Fibroblast of peridontal ligament (primary cell): ENCODE measurements around the gene ZNF324B.
"Not testable (repeated sequence)": the region's sequence is repeated elsewhere in the genome, so short reads cannot be mapped to it uniquely, and the experiment has no call there.

ENCODE experiments used
- DNase-seq: peaks from one replicate; pipeline ENCODE4 v3.0.0-alpha.2; 2010; ENCODE audit errors: extremely low read depth

Gene ZNF324B

DNA sequence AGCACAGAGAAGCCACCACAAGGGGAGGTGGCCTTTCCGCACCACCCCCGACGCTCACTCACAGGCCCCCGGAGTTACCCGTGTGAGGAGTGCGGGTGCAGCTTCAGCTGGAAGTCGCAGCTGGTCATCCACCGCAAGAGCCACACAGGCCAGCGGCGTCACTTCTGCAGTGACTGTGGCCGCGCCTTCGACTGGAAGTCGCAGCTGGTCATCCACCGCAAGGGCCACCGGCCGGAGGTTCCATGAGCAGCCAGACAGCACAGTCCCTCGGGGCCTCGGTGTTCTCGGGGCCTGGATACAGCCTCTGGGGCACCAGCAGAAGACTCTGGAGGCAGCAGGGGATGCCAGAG is 29.0 kb downstream of the ZNF324B start:
- DNase-seq: no peak

DNA sequence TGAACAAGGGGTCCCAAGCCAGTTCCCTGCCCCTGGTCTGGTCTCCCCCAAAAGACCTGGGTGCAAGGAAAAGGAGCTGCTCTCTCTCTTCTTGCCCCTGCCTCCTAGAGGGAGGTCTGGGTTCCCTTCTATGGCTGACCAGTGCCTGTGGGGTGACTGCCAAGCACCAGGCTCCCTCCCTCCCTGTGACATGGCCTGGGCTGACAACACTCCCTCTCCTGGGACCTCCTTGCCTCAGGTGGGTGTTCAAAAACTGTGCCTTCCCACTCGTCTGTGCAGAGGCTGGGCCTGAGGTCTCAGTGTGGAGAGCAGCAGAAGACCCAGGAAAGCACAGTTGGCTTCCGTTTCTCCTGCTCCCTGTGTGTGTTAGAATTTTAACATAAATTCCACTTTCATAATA is 29.4 kb downstream of the ZNF324B start:
- DNase-seq: no peak

DNA sequence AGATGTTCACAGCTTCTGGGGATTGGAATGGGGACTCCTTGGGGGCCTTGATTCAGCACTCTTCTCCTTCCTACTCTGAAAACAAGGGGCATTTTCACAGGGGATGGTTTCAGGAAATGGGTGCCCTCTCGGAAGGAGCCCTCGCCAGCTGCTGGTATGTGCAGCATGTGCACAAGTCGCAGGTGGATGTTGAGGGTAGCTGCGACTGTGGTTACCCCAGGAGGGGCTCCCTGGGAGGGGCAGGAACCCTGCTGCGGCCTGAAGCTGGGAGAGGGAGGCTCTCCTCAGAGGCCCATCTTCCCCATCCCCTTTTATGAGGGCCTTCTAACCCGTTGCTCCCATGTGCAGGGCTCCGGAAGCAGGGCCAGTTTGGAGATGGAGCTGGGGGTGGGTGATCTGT is 30.9 kb downstream of the ZNF324B start:
- no peak for DNase-seq

DNA sequence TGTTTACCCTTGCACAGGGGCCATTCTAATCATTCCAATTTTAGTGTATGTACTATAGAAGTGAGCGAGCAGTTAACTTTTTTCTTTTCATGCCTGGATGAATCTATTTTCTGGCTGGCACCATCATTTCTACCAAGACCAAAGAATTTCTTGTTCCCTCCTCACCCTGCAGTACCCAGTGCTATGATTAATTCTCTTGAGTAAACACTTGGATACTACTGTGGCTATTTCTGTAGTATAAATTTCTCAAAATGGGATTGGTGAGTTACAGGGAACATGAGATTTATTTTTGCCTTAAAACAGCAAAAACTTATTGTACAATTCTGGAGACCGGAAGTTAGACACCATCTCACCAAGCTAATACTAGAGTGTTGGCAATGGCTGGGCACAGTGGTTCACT is 32.4 kb downstream of the ZNF324B start:
- DNase-seq: no peak

DNA sequence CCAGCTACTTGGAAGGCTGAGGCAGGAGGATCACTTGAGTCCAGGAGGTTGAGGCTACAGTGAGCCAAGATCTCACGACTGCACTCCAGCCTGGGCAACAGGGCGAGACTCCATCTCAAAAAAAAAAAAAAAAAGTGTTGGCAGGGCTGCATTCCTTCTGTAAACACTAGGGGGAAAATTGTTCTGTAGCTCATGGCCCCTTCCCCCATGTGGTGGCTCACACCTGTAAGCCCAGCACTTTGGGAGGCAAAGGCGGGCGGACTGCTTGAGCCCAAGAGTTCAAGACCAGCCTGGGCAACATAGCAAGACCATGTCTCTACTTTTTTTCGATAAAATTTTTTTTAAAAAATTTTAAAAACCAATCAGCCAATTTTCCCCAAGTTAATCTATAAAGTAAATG is 32.9 kb downstream of the ZNF324B start:
- not testable (repeated sequence) for DNase-seq

DNA sequence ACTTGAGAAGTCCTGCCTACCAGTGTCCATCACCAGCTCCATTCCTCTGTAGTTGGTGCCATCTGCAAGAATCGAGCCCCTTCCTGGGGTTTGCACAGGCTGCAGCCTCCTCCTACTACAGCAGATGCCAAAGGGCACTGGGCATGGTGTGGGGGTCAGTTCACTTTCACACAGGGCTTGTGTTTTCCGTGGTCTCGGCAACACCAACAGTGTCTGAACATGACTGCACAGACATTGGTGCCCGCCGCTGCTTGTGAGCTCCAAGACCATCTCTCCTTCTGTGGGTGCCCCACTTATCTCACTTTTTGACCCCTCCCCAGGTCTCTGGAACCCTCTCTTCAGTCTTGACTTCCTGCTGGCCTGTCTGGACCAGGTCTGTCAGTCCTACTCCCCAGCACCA is 40.0 kb downstream of the ZNF324B start:
- DNase-seq: no peak

DNA sequence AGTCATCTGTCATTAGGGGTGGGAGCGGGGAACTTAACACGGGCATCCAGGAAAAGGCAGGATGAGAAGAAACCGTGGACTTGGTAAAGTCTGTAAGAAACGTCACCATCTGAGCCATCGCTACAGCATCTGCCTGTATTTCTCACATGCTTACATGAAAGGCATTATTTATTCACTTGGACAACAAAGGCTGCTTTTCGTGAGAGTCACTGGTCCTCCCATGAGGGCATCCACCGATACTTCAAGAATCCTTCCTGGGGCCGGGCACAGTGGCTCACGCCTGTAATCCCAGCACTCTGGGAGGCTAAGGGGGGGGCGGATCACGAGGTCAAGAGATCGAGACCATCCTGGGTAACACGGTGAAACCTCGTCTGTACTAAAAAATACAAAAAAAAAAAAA is 40.8 kb downstream of the ZNF324B start:
- no peak for DNase-seq

DNA sequence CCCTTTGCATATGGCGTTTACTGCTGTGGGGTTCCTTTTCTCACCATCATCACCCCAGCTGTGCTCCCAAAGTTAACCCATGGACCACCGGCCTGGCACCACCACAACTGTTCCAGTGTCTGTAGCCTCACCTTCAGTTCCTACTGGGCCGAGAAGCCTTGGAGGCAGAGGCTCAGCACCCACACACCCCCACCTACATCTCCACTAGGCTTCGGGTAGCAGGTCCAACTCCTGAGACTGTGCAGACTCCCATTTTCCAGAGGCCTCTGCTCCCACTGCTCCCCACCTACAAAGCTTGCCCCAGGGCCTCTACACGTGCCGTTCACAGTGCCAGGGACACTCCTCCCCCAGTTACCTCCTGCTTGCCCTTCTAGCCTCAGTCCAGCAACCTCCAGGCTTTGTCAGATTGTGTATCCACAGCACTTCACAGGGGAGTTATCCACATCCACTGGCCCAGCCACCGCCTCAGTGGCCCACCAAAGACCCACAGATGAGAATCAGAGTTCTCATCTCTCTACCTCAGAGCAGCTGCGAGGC is 46.3 kb downstream of the ZNF324B start:
- DNase-seq: no peak

DNA sequence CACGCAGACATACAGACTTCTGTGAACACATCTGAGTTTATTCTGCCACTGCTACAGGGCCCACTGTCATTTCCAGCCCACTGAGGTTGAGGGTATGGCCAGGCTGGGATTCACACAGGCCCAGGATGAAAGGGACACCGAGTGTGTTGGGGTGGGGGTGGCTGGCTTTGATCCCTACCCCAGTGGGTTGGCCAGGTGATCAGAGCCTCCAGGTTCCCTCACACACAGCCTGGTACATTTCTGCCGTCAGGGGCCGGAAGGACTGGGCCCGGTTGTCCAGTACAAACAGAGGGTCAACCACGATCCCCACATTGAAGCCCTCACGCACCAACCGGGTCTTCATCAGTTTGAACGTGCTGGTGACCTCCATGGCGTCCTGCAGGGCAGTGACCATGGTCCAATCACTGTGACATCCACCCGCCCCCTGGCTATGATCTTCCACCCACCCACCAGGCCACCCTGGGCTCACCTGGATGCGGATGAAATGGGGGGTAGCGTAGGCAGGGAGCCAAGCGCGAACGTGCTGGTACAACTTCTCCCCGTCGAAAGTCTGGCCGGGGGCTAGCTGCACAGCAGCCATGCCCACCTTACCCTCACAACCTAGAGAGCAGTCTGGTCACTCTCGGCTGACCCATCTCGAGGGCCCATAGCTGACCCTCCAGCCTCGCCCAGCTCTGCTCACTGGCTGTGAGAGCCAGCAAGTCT is 47.0 kb downstream of the ZNF324B start:
- no peak for DNase-seq

DNA sequence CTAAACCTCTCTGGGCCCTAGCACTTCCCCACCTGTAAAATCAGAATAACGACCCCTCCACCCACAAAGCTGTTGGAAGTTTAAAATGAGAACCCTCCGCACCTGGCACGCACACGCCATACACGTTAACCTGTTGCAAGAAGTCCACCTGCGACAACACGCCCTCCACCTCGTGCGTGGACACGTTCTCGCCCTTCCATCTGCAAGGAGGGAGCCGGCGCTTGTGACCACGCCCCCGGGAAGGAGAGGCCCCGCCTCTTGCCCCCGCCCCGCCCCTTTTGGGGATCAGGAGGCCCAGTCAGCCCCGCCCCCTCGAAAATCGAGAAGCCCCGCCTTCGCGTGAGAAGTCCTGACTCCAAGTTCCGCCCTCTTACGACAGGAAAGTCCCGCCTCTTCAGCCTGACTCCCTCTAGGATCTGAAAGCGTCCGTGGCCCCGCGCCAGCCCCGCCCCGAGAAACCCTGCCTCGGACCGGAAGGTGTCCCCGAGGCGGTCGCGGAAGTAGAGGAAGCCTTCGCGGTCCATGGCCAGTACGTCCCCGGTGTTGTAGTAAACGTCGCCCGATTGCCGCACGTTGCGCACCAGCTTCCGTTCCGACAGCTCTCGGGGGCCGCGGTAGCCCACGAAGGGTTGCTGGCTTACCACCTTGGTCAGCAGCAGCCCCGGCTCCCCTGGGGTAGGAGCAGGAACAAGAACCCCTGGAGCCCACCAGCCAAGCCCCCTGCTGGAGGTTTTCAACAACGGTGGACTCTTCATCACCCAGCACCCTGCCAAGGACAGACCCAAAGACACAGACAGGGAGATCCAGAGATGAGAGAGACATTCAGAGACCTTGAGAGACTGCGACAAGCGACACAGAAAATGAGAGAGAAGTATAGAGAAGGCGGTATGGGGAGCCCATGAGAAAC is 47.9 kb downstream of the ZNF324B start:
- DNase-seq: peak; percentile 98

DNA sequence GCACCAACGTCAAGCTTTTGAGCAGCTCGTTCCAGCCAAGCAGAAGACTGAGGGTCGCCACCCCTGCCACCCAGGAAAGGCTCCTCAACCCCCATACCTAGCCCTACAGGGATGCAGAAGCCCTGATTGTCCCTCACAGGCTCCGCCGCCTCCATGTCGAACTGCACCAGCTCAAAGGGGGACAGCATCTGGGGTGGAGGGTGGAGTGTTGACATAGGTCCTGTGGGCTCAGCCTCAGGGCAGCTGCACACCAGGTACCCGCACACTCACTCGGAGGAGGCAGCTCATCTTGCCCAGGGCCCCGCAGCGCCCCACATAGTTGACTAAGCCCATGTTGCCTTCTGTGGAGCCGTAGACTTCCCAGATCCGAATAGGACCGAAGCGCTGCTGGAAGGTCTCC is 48.8 kb downstream of the ZNF324B start:
- DNase-seq: no peak
